Inflammatory macrophage treated with lipopolysaccharide for 4 hours (primary cell): ENCODE data around the gene CLK4.
A peak's percentile ranks its signal among the peaks of the same experiment; 100 is the strongest.

ENCODE experiments used
- DNase-seq: peaks from one replicate; pipeline ENCODE4 v3.0.0-alpha.2; 2020

The CLK4 gene

DNA sequence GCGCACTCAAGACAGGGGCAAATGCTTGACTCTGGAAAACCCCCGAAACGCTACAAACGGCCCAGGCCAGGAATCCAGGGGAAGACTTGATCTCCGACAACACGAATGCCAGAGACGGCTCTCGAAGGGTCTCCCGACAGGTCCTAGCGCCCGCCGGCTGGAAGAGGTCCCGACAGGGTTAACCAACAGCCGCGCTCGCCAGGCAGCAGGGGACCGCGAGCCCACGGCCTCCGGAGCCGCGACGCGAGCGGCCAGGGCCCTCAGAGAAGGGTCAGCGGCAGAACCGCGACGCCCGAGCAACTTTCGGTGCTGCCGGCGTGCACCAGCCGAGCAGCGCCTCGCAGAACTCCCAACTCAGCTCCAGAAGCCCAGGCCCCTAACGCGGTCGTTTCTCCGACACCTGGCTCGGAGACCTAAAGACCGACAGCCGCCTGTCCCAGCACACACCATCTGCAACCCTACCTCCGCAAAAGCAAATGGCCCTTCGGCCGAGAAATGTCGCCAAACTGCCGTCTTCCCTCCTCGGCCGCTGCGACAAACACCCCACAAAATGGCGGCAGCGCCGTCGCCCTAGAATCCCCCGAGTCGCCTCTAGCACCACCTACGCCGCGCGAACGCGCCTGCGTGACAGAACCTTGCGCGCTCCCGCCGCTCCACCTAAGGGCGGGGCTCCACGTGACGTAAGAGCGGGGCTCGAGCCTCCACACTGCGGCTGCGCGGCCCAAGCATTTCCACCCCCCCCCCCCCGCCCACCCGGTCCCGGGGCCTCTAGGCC lies at the start of gene CLK4:
CLK4 (minus strand) TSS at position 567 of the 775 bp plus-strand sequence. CDS start 3,634 bp downstream, outside the sequence.
- peak; percentile 97 for DNase-seq

DNA sequence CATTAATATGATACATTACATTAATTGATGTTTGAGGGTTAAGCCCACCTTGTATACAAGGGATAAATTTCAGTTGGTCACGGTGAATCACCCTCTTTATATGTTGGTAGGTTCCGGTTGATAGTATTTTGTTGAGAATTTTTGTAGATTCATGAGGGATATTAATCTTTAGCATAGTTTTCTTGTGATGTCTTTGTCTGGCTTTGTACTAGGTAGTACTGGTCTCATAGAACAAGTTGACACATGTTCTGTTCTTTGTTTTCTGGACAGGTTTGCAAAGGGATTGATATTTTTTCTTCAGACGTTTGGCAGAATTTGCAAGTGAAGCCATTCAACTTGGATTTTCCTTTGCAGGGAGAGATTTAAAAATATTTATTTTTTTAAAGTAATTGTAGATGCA lies 49.1 kb upstream of the CLK4 start:
- DNase-seq = no peak

DNA sequence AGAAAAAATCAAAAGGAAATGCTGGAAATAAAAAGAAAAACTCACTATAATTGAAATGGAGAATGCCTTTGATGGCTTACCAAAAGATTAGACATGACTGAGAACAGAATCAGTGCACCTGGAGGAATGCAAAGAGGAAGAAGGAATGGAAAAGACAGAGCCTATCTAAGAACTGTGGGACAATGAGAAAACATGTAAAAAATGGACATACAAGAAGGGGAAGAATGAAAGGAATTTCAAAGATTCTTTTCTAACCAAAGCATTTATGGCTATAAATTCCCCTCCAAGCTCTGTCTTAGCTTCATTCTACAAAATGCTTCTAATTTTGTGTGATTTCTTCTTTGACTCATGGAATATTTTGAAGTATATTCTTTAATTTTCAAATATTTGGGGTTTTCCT lies 47.5 kb upstream of the CLK4 start:
- DNase-seq = no peak

DNA sequence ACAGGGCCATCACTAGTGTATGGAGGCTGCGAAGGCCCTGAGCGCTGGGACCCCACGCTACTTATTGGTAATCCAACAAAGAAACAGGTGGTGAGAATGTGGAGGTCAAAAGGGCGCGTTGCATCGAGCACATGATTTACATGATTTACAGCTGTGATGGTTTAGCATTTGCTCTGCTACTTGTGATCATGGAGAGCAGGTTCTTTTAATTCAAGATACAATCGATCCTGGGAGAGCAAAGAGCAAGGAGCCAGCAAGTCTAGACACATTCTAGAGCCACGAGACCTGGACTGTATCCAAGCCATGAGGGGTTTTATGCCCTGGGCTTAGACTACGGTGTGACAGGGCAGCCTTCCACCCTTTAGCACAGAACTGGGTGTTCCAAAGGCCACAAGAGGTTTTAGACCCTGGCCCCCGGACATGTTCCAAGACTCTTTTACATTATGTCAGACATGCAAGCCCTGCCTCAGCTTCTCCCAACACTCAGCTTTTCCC lies 47.0 kb upstream of the CLK4 start:
- DNase-seq = no peak

DNA sequence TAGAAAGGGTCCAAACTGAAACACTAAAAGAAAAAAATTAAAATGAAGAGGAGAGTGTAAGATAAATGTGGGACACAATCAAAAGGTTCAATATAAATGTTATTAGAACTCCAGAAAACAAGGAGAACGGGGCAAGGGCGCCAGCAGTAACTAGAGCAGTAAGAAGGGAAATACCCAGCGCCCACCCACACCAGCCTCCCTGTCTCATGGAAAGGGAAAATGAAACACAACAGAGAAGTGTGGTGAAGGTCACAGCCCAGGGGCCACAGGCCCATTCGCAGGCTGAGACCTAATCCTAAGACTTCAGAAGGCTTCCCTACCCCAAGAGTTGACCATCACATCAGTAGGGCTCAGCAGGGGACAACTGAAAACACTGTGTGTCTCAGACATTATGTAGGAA lies 45.8 kb upstream of the CLK4 start:
- peak; percentile 77 for DNase-seq

DNA sequence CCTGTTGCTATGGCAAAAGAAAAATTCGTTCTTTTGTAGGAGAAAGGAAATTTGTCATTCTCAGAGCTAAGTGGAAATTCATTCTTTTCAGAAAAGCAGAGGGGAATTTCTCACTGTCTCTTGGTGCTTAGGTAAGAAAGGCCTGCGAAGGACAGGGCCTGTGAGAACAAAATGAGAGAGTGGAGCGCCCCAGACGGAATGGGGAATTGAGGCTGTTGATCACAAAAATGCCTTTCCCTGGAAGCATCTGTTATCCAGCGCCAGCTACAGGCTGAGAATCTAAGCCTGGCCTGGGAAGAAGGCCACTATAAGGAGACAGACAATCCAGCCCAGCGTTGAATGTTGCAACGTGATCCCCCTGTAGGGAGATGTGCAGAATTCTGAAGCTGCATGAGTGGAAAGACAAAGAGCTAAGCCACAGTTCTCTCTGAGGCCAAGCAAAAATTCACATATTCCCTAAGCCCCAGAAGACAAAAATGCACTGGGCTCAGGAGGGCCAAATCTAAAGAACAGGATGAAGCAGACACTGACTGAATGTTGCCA lies 44.8 kb upstream of the CLK4 start:
- no peak for DNase-seq

DNA sequence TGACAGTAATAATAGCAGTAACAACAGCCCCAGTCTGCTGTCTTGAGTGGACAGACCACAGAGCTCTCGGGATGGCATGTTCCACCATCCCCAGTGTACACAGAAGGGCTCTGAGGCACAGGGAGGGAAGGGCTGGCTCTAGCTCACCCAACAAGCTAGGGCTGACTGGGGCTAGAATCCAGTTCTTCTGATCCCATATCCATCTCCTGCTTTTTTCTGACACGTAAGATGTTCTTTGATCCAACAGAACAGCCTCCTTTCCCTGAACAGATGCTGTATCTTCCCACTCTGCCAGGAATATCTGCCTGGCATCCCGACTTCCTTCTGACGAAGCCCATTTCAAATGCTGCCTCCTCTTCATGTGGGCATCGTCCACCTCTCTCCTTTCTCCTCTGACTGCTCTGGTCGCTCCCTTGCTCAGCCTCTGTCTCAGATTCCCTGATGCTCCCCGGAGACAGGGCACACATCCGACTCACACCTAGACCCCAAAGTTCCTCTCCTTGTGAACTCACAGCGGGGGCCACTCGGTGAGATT lies 43.6 kb upstream of the CLK4 start:
- DNase-seq = no peak

DNA sequence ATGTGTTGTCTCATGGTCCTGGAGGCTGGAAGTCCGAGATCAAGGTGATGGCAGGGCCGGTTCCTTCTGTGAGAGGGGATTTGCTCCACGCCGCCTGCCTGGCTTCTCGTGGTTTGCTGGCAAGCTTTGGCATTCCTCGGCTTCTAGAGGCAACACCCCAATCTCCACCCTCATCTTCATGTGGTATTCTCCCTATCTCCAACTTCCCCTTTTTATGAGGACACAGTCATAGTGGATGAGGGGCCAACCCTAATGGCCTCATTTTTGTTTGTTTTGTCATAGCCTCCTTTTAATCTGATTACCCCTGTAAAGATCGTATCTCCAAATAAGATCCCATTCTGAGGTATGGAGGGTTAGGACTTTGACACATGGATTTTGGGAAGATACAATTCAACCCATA lies 41.7 kb upstream of the CLK4 start:
- DNase-seq = peak; percentile 44

DNA sequence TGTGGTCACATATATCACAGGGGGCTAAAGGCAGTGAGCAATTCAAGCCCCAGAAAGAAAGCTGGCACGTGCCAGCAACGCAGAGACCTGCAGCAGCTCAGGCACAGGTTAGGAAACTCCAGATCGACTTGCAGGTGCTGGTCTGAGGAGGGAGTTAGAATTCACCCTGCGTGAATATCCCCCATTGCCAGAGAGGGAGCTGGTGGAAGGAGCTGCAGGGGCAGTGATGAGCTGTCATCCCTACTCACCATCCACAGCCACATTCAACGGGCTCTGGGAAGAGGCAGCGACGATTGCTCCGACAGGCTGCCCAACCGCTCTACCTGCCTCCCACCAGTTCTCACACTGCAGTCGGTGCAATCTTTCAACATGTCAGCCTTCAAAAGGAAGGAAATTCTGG lies 40.8 kb upstream of the CLK4 start:
- DNase-seq = no peak

DNA sequence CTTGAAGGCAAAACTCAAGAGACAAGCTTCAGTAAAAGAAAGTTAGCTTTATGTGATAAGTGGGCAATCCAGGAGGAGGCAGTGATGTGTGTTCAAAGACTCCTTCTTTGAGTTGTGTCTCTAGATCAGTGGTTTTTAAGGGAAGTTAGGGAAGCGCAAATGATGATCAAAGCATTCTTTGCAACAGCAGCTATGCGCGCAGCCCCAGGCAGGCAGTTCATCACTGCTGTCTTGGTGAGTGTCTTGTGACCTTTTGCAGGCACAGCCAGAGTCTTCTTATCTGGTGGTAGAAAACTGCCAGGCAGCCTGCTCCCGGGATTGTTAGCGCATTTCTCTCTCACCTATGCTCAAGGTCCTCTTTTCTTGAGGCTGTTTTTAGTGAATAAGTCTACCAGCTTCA lies 40.3 kb upstream of the CLK4 start:
- DNase-seq = no peak

DNA sequence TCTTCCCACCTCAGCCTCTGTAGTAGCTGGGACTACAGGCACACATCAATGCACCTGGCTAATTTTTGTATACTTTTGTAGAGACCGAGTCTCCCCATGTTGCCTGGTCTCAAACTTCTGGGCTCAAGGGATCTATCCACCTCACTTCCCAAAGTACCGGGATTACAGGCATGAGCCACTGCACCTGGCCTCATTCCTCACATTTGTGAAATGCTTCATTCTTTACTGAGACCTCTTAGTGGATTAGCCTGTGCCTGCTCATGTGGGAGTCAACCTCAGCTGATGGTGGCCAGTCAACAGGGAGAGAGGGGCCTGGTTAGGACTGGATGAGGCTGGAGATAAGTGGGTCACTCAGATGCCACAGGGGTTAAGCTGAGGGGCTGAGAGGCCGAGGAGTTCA lies 37.3 kb upstream of the CLK4 start:
- DNase-seq = no peak

DNA sequence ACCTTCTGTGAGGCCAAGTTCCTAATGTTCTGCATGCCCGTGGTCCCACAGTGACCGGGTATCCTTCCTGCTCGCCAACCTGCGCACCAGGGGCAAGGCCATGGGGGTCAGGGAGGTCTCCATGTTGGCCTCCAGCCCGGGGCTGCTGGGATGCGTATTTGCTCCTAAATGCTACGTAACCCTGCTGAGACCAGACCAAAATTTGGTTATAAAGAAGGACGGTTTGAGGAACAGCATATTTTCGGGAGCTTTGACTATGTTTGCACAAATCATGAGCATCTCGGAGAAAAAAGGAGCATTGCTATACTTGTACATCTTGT lies 35.7 kb upstream of the CLK4 start:
- DNase-seq = no peak

DNA sequence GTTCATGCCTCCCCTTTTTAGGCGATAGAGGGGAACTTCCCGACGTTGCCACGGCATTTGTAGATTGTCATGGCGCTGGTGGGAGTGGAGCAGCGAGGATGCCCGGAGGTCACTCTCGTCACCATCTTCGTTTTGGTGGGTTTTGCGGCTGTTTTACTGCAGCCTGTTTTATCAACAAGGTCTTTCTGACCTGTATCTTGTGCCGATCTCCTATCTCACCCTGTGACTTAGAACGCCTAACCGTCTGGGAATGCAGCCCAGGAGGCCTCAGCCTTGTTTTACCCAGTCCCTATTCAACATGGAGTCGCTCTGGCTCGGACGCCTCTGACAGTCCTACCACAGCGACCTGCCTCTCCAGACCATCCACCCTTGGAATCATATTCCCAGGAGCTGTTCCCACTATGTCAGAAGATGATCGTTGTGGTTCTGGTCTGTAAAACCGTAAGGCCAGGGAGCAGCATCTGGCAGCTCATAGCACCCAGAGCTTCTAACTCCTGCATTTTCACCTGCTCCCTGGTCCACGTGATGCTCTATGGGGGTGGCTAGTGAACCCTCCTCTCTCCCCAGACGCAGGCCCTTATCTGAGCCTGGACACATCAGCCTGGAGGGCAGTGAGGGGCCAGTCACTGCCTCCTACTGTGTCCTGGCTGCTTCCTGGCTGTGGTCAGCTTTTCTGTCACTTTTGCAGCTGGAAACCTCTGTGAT lies 35.1 kb upstream of the CLK4 start:
- DNase-seq = no peak

DNA sequence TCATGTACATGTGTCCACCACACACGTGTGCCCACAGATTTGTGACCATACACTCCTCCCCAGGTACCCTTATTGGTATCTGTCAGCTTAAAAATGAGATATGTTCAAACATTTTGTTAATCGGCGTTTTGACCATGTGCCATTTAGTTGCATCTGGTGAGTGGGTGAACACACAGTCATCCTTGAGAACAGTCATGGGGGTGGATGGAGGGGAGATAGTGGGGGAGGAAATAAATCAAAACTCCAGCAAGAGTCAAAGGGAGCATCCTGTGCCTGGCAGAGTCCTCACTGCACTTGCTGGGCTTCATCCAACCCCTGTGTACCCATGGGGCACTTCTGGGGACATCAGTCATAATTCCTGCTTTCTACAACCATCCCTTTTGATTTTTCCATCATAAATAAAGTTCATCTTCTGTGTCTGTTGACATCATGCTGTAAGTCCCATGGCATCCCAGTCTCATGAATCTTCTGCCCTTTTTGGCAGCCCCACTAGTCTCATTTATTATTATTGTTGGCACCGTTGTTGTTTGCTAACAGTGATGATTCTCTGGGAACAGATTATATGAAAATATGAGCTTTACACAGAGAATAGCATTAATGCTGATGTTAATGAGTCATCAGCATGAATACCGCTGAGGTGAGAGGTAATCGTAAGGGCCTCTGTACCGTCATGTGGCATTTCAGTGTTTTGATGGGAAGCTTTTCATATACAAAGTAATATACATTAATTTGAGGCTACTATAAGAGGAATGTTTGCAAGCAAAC lies 24.4 kb upstream of the CLK4 start:
- no peak for DNase-seq

DNA sequence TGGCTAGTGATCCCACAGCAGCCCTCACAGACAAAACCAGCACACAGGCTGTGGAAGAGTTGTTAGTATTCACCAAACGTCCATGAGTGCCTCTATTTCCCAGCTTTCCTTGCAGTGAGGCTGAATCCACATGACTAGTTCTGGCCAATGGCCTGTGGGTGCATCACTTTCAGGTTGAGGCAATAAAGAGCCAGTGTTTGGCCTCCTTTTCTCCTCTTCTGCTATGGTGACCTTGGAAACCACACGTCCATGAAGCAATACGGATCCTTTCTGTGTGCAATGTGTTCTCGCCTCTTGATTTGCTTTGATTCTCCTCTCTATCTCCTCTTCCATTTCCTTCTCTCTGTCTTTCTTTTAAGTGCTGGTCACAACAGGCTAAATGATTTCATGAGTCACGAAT lies 23.4 kb upstream of the CLK4 start:
- no peak for DNase-seq

DNA sequence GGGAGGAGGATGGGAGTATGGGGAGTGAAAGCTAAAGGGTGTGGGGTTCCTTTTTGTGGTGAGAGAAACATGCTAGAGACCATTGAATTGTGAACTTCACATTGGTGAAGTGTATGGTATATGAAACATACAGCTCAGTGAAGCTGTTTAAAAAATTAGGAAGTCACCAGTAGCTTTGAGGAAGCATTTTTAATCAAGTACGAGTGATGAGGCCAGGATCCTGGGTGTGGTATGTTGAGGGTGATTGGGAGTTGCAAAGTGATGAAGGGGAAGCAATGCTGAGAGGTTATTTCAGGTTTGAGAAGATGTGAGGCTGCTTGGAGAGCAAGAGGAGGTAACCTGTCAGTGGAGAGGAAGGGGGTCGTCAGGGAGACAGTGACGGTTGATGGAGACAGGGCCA lies 22.7 kb upstream of the CLK4 start:
- peak; percentile 21 for DNase-seq

DNA sequence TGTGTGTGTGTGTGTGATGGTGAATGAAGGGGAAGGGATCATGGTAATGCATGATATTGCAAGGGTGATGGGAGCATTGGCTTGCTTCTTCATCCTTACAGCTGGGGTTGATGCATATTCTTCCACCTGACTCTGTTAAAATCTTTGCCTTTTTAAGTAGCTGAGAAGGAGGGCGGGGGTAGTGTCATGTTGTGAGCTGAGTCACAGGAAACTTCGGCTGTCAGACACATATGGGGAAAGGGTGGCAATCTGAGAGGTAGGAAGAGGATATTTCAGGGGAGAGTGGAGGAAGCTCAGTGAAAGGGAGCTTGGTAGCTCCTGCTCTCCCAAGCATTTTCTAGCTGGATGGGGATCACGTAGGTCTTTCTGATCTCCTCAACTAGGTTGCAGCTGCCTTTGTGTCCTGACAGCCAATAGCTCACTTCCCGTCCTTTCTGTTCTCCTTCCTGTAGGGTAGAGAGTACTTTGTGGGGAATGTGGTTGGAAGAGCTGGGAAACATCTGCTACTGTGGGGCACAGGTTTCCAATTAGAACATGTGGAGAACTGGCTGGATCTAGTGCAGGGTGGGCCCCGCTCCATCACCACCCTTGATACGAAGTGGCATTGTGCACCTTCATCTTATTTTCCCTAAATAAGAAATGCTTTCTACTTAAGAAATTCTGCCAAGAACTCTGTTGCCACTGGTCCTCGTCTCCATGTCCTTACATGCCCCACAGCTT lies 18.1 kb upstream of the CLK4 start:
- peak; percentile 53 for DNase-seq

DNA sequence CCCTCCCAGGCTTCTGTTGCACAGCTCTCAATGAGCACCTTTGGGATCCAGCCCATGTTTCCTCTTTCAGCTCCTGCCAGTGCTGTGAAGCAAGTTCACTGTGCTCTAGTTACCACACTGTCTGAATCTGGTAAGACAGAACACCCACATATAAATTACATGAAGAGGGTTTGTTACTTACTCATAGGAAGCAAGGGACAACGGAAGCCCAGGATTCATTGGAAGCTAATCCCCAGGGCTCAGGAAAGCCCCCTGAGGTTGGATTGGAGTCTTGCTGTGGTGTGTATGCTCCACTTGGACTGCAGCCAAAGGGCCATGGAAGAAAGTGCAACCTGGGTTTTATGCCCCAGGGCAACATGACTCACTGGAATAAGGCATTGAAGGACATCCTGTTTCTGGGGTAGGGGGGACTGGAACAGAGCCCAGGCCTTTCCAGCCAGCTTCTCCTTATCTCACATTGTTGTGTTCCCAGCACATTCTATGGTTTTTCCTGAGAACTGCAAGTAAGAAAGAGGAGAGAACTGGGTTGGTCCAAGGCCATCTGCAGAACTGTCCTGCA lies 15.6 kb upstream of the CLK4 start:
- DNase-seq = peak; percentile 74

DNA sequence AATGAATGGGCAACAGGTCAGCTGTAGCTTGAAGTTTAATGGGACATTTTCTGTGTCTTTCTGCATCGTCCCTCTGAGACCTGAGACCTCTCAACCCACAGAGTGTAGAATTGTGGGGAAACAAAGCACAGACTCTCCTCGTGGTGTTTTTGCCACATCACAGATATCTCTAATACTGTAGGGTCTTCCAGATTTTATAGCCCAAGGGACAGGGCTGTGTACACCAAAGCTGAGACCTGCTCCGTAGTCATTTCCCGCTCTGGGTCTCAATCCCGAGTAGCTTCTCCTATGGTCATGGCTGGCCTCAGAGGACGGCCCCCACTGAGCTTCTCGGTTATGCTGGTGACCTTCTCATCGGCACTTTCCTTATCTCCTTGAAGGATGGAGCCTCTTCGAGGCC lies 14.9 kb upstream of the CLK4 start:
- no peak for DNase-seq

DNA sequence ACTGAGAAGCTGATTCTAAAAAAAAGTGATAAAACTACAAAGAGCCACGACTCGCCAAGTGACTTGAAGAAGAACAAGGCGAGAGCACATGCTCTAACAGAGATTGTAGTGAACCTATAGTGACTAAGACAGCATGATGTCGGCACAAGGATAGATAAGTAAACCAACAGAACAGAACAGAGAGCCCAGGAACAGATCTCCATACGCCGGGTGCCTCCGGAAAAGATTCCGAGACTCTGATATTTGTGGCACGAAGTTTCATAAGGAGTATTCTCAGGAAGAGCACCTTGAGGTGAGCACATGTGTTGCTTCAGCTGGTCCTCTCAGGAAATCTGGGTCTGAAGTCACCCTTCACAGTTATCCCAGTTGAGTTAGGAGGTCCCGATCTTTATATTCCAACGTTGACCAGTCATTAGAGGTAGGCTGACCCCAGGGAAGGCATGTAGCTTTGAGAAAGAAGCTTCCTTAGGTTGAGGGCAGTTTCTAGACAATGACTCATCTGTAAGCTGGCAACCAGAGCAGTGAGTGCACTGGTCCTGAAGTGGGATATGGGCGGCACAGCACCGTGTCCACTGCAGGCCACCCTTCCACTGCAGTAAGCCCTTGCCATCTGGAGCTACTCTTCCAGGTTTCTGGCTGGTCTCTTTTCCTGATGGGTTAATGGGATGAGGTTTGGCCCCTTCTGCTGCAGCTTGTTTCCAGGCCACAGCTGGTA lies 13.6 kb upstream of the CLK4 start:
- no peak for DNase-seq

DNA sequence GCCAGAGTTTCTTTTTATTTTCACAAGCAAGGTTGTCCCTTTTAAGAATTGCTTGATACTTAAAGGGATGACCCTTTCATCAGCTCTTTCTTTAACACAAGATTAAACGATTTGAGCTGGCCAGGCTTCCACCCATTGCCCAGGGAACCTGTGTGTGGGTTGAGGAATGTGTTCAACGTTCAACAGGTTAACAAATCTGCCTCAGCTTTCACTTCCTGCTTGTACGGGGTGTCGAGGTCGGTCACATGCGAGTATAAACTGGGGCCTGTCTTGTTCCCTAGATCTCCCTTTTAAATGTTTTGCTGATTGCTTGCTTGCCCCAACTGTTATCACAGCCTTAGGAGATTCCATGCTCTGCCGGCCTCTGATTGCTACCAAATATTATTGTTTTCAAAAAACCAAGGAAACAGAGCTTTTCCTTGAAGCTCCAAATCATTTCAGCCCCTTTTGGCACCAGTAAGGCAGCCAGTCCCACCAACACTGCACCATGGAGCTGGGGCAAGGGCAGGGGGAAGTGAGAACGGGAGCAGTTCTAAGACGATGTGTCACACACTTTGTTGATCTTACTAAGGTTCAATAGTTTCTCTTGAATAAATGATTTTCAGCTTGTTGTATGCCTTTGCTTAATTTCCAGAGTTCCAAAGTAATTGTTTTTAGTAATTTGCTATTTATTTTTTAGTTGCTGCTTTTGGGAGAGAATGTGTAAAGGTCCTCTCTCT lies 10.7 kb upstream of the CLK4 start:
- peak; percentile 42 for DNase-seq
